Non-pigmented ciliary epithelial cell (primary cell): ENCODE data around the gene NCOR1.
"Not testable (repeated sequence)": the region's sequence is repeated elsewhere in the genome, so short reads cannot be mapped to it uniquely, and the experiment has no call there.

Experiments
- DNase-seq: peaks from one replicate; pipeline ENCODE4 v3.0.0-alpha.2; 2010; ENCODE audit warnings: low read depth

The NCOR1 gene

DNA sequence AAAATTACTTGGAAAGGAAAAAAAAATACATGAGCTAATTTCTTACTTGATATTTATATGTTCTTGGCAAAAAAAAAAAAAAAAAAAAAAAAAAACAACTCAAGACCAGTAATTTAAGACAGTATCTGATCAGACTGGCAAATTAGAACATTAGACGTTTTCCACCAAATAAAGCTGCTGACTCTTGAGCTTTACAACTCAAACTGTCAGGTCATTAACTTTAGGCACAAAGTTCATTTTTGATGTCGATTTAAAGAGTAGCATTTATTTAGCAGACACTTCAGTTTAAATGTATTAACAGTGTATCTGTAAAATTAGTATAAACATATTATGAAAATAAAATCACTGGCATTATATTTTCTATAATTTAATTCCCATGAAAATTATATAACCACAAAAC is 66.7 kb downstream of the NCOR1 start:
- DNase-seq = no peak

GRCh38 chr17:16145319-16145890 is 69.9 kb downstream of the NCOR1 start:
- not testable (repeated sequence) for DNase-seq

DNA sequence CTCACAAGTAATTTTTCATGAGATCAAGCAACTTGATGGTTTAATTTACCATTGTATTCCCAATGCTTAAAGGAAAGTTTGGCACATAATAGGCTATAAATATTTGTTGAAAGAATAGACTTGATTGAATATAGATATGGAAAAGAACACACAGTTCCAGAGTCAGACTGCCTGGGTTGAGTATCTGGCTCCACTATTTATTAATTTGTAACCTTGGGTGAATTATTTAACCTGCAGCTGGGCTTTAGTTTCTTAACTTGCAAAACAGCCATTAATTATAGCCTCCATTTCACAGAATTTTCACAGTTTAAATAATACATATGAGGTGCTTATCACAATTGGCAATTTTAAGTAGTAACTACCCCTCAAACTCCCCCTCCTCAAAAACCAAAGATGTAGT is 73.6 kb downstream of the NCOR1 start:
- no peak for DNase-seq

GRCh38 chr17:16140854-16141253 is 74.5 kb downstream of the NCOR1 start:
- DNase-seq = no peak

DNA sequence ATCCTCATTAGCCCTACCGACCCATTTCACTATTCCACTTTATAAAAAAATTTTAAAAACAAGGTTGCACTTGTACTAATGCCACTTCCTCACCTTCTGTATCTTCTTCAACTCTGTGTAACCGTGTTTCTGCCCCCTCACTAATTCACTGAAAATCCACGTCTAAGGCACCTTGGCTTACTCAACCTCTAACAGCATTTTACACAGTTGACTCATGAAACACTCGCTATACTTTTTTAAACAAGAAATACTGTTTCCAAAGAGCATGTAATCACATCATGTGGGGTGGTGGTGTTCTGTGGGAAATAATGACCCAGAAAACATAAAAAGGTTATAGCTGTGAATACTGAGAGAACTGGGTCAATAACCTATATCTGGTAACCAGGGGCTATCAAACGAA is 79.9 kb downstream of the NCOR1 start:
- no peak for DNase-seq

GRCh38 chr17:16131593-16131992 is 83.7 kb downstream of the NCOR1 start:
- DNase-seq = no peak

DNA sequence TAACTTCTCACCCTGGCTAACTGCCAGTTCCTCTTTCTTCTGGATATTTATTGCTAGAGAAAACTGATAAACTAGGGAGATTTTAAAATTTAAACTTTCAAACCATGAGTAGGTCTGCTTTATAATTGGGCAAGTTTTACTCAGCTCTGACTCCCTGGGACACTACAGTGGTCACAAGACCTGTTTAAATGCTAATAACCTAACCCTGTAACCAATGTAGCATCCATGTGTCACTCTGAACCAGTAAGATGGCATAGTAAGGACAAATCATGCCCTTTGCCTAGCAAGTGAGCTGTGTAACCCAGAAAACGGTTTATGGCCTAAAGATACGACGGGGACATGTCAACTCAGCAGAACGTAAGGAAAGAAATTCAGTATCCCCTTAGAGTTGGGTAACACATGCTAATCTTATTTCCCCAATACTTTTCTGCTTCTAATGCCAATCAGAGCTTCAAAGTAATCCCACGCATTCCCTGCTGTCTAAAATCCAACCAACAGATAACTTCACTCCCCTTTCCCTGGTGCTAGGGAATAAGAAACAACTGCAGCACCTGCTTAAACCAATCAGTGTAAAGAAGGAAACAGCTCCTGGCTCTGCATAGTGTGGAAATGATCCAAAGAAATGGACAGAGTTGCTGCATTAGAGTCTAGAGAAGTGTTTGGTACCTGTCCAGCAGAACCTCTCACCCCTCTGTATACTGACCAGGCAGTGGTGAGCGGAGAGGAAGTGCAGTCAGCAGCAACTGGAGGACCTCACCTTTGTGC is 85.7 kb downstream of the NCOR1 start:
- DNase-seq = no peak

DNA sequence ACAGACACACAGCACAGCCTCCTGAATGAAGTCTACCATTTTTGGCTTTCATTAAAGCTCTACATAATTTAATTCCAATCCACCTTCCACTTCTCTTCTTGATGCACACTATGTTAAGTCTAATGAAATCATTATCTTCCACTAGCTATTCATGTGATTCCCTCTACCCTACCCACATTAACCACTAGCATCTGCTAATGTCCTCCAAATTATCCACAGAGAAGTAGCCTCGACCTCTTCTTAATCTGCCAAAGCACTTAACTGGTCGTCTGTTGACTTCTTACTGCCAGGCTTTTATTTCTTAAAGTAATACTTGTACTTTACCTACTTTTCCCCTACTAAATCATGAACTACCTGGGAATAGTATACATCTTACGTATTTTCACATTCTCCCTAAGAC is 91.8 kb downstream of the NCOR1 start:
- DNase-seq = no peak

GRCh38 chr17:16122697-16123434 is 92.5 kb downstream of the NCOR1 start:
- no peak for DNase-seq

GRCh38 chr17:16121915-16122314 is 93.4 kb downstream of the NCOR1 start:
- no peak for DNase-seq

GRCh38 chr17:16120937-16121336 is 94.4 kb downstream of the NCOR1 start:
- DNase-seq = no peak

DNA sequence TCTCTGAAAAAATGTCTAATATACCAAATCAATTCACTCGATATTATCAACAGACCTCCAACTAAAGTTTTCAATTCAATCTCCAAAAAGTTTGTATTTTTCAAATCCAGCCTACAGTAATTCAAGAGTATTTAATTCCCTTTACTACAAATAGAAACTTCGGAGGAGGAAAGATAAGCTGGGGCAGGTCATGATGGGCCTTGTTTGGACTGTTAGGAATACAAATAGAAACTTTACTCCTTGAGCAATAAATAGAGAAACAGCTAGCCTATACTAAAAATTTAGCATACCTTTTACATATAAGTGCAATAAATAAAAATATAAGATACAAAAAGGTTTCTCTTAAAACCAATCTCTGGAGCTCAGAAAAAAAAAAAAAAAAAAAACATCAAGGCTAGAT is 98.2 kb downstream of the NCOR1 start:
- no peak for DNase-seq

DNA sequence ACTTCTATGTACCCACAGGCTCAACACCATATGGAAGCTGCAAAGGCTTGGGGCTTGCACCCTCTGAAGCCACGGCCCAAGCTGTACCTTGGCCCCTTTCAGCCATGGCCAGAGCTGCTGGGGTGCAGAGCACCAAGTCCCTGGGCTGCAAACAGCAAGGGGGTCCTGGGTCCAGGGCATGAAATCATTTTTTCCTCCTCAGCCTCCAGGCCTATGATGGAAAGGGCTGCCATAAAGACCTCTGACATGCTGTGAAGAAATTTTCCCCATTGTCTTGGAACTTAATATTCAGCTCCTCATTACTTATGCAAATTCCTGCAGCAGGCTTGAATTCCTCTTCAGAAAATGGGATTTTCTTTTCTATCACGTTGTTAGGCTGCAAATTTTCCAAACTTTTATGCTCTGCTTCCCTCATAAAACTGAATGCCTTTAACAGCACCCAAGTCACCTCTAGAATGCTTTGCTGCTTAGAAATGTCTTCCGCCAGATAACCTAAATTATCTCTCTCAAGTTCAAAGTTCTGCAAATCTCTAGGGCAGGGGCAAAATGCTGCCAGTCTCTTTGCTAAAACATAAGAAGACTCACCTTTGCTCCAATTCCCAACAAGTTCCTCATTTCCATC is 100.1 kb downstream of the NCOR1 start:
- DNase-seq = not testable (repeated sequence)

DNA sequence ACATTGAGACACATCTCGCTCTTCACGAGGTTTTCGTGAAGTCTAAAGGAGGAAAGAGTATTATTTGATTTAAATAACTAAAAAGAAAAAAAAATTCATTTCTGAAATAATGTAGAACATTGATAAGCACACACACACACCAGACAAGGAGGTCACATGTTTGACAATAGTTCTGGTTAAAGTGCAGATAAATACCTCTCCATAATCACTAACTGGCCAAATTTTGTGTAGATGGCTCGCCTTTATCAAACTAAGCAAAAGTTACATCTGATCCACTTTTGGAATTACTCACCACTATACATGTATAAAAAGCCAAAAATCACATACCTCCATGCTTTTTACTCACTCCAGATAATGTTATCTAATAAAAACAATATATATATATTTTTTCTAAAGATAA is 106.5 kb downstream of the NCOR1 start:
- DNase-seq = no peak

DNA sequence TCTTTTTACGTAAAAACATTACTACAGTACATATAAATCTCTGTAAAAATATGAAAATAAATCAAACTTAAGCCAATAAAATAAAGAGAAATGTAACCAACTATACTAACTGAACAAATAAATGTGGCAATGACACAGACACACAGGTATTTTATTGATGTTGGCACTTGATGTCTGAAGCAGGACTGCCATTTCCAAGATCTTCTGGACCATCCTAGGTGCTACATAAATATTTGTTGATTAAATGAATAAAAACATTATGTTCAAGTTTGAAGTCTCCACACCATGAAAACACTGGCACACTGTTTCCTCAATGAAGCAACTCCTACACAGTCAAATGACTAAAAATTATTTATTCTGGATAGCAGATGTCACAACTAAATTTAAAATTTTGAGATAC is 106.9 kb downstream of the NCOR1 start:
- DNase-seq = no peak

DNA sequence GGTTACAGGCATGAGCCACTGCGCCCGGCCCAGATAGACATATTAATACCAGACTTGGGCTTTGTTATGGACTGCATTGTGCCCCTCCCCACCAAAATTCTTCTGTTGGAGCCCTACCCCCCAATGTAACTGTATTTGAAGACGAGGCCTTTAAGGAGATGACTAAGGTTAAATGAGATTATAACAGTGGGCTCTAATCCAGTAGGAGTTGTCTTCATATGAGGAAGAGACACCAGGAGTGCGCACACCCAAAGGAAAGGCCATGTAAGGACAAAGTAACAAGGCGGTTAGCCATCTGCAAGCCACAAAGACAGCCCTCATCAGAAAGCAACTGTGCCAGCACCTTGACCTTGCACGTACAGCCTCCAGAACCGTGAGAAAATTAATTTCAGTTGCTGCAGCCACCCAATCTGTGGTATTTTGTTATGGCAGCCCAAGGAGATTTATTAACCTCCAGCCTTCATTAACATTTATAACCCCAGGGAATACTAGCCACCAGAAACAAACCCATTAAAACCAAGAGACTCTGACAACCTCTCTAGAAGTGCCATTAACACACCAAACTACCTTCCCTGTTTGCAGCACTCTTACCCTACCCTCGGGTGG is 108.1 kb downstream of the NCOR1 start:
- no peak for DNase-seq

DNA sequence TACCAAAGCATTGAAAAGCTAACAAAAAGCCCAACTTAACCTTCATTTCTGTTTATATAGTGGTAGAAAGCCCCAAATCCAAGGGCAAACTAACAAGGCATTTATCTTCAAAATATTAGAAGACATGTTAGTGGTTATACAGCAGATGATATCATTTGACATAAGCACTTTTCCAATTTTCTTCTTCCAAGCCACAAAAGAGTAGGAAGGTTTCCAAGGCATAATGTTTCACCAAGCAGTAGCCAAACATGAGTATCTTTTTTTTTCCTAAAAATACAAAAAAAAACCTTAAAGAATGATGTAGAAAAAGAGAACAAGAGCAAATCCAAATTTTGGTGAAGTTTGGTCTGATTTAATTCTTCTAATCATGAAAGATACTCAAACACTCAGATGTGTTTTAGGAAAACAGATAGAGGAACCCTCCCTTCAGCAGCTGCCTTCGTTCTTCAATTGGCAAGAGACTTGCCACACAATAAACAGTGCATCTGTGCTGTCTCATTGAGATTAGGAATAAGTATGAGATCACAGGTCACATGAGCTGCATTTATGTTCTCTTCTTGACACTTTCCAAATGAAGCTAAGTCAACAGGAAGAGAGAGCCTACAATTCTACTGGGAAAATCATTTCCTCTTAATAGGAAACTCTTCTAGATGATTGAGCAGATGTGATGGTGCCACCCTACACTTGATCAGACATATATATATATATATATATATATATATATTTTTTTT is 109.0 kb downstream of the NCOR1 start:
- DNase-seq = no peak

DNA sequence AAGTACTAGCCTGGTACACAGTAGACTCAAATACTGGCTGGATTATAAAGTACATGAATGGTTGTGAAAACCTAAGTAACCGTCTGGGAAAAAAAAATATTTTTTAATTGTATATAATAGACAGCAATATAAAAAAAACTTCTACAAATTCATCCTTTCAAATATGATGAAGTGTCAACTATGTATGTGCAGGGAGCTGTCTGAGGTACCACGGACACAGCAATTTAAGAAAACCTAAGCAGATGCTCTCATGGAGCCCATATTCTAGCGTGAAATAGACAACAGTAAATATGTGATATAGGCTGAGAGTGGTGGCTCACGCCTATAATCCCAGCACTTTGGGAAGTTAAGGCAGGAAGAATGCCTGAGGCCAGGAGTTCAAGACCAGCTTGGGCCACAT is 111.1 kb downstream of the NCOR1 start:
- DNase-seq = no peak

DNA sequence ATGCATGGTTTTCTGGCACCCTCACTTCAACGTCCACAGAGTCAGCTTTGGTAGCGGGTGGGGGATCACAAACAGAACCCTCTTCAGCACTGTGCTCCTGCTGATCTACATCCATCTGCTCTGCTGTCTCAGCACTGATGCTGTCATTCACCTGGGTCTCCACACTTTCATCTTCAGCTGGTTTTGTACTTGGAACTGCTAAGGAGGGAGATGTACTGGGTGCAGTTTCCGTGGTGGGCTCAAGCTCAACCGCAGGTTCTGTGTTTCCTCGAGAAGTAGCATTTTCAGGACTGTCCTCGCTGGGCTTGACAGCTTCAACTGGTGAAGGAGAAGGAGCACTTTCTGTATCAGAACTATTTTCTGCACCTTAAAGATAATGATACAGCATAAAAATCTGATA is 113.9 kb downstream of the NCOR1 start:
- no peak for DNase-seq

GRCh38 chr17:16100737-16101400 is 114.5 kb downstream of the NCOR1 start:
- no peak for DNase-seq

GRCh38 chr17:16091773-16092172 is 123.6 kb downstream of the NCOR1 start:
- no peak for DNase-seq
